Common myeloid progenitor, CD34-positive (primary cell): ENCODE results near the gene ERLEC1.
"Not testable (repeated sequence)": the region's sequence is repeated elsewhere in the genome, so short reads cannot be mapped to it uniquely, and the experiment has no call there.

Experiments
- CTCF ChIA-PET: fragments of 350-600 bp; sonication (Branson Sonifier 250); formaldehyde crosslinking; loops from one replicate; lab custom pipeline; 2021; ENCODE audit warnings: antibody characterized with exemption; lab: Charles Lee
- POLR2A ChIA-PET: fragments of 350-600 bp; sonication (Branson Sonifier 250); formaldehyde crosslinking; loops from one replicate; lab custom pipeline; 2021; ENCODE audit warnings: antibody characterized with exemption; lab: Charles Lee
- DNase-seq, 3 donors: peaks; one replicate each; pipeline versions ENCODE4 v3.0.0 to v3.0.0-alpha.2; 2013
- H3K27ac ChIP-seq, 2 experiments: 1 replicate in 1 of 2; 2 replicates in 1 of 2; pipeline ENCODE4 v1.7.0; 2013; ENCODE audit warnings: inconsistent platforms in 2 of 2, low read length in 2 of 2, mild to moderate bottlenecking in 2 of 2, low read depth in 1 of 2, moderate library complexity in 1 of 2; ENCODE audit not compliant: severe bottlenecking in 2 of 2, insufficient read depth in 1 of 2, poor library complexity in 1 of 2
- H3K27me3 ChIP-seq, 5 experiments: replicated peaks in 2 of 5; 1 replicate in 3 of 5; 2 replicates in 2 of 5; pipeline versions ENCODE4 v1.6.1 to v1.7.0; 2013; ENCODE audit warnings: low read length in 4 of 5, mild to moderate bottlenecking in 2 of 5, moderate library complexity in 2 of 5, inconsistent platforms in 1 of 5; ENCODE audit not compliant: insufficient read depth in 5 of 5, control insufficient read depth in 4 of 5
- H3K36me3 ChIP-seq, 4 experiments: 1 replicate in 2 of 4; 2 replicates in 2 of 4; pipeline versions ENCODE4 v1.6.1 to v1.7.0; 2013; ENCODE audit warnings: low read length in 3 of 4, control low read depth in 1 of 4, mild to moderate bottlenecking in 1 of 4; ENCODE audit not compliant: control insufficient read depth in 4 of 4, insufficient read depth in 4 of 4
- H3K4me1 ChIP-seq, 4 experiments: 1 replicate in 3 of 4; 2 replicates in 1 of 4; pipeline versions ENCODE4 v1.6.1 to v1.7.1; 2013; ENCODE audit warnings: low read length in 3 of 4, mild to moderate bottlenecking in 3 of 4, control low read depth in 1 of 4, inconsistent platforms in 1 of 4, moderate library complexity in 1 of 4; ENCODE audit not compliant: control insufficient read depth in 4 of 4, insufficient read depth in 4 of 4; ENCODE audit errors: control extremely low read depth in 1 of 4
- H3K4me3 ChIP-seq, 7 experiments: 1 replicate in 4 of 7; 2 replicates in 3 of 7; pipeline versions ENCODE4 v1.5.1 to v1.7.0; 2013; ENCODE audit warnings: mild to moderate bottlenecking in 7 of 7, low read length in 6 of 7, moderate library complexity in 6 of 7, inconsistent platforms in 2 of 7, low read depth in 2 of 7, control low read depth in 1 of 7; ENCODE audit not compliant: insufficient read depth in 4 of 7, control insufficient read depth in 1 of 7; ENCODE audit errors: extremely low read depth in 1 of 7
- H3K9me3 ChIP-seq, 5 experiments: 1 replicate in 4 of 5; 2 replicates in 1 of 5; pipeline versions ENCODE4 v1.6.1 to v1.7.1; 2013; ENCODE audit warnings: low read length in 4 of 5, mild to moderate bottlenecking in 2 of 5, inconsistent platforms in 1 of 5, low read depth in 1 of 5, moderate library complexity in 1 of 5; ENCODE audit not compliant: control insufficient read depth in 4 of 5, insufficient read depth in 2 of 5; ENCODE audit errors: control extremely low read depth in 1 of 5
- WGBS: methylation state at CpG from one replicate; pipeline ENCODE4 v1.1.5; 2013; ENCODE audit not compliant: insufficient coverage; 5-methylcytosine and 5-hydroxymethylcytosine counted together

ERLEC1 gene

GRCh38 chr2:53843595-53843994, 56.8 kb downstream of the ERLEC1 start:
- H3K9me3 ChIP-seq: no peaks in the 10 kb centered on the region
- POLR2A ChIA-PET: no interaction called here
- H3K36me3 ChIP-seq: peaks cover 0 to 3% (median 0%) of the 10 kb centered on the region in 4 experiments
- no peaks in the 10 kb centered on the region for H3K27me3 ChIP-seq
- CTCF ChIA-PET: no interaction called here
- WGBS: 100% methylated on average over 1 of the region's 2 CpGs
- no peak overlapping the region for H3K27ac ChIP-seq
- H3K4me1 ChIP-seq: no peaks in the 10 kb centered on the region
- H3K4me3 ChIP-seq: no peak overlapping the region
- DNase-seq: no peak

- DNase-seq: no peak
- Histone ChIP-seq H3K9me3 (no peaks in the 10 kb centered on the region), H3K27ac (no peak overlapping the region), H3K4me1 (no peaks in the 10 kb centered on the region), H3K4me3 (no peak overlapping the region), H3K27me3 (no peaks in the 10 kb centered on the region), H3K36me3 (peaks cover 0 to 7% (median 0%) of the 10 kb centered on the region in 4 experiments)
- ChIA-PET CTCF (interaction anchor here (1.0 kb wide), 1 partner anchor 8 kb away, joined by 3 read pairs; no protein-coding TSS in a partner anchor), POLR2A (no interaction called here)
- no CpG with 5 or more reads among the region's 2 CpGs for WGBS
These were observed 61.2 kb downstream of the ERLEC1 start for GRCh38 chr2:53848062-53848461.

- H3K9me3 ChIP-seq, H3K4me3 ChIP-seq, H3K4me1 ChIP-seq, H3K27ac ChIP-seq, CTCF ChIA-PET, H3K27me3 ChIP-seq, POLR2A ChIA-PET, DNase-seq: not testable (repeated sequence)
- WGBS: 94% methylated on average over 9 of the region's 9 CpGs
- peaks cover 0 to 26% (median 14%) of the 10 kb centered on the region in 4 experiments for H3K36me3 ChIP-seq
These were observed 64.4 kb downstream of the ERLEC1 start for GRCh38 chr2:53851052-53851757.

- 100% methylated on average over 3 of the region's 4 CpGs for WGBS
- peaks cover 0 to 29% (median 16%) of the 10 kb centered on the region in 4 experiments for H3K36me3 ChIP-seq
These were observed 65.7 kb downstream of the ERLEC1 start for GRCh38 chr2:53852532-53852931.

GRCh38 chr2:53854678-53855077, 67.8 kb downstream of the ERLEC1 start:
- POLR2A ChIA-PET: no interaction called here
- CTCF ChIA-PET: no interaction called here
- H3K27ac ChIP-seq: no peak overlapping the region
- no peaks in the 10 kb centered on the region for H3K27me3 ChIP-seq
- H3K9me3 ChIP-seq: no peaks in the 10 kb centered on the region
- H3K4me3 ChIP-seq: no peak overlapping the region
- DNase-seq: no peak
- H3K4me1 ChIP-seq: peaks cover 0 to 3% (median 0%) of the 10 kb centered on the region in 4 experiments
- WGBS: 100% methylated on average over 2 of the region's 2 CpGs
- H3K36me3 ChIP-seq: peaks cover 0 to 31% (median 18%) of the 10 kb centered on the region in 4 experiments

More at GRCh38 chr2:53852532-53852931, 65.7 kb downstream of the ERLEC1 start:
- CTCF ChIA-PET: interaction anchor here (0.6 kb wide), 1 partner anchor 185 kb away, joined by 3 read pairs; no protein-coding TSS in a partner anchor
- POLR2A ChIA-PET: no interaction called here
- H3K9me3 ChIP-seq: no peaks in the 10 kb centered on the region
- no peaks in the 10 kb centered on the region for H3K27me3 ChIP-seq
- no peak overlapping the region for H3K27ac ChIP-seq
- H3K4me3 ChIP-seq: no peak overlapping the region
- DNase-seq: no peak
- H3K4me1 ChIP-seq: peaks cover 0 to 3% (median 0%) of the 10 kb centered on the region in 4 experiments

GRCh38 chr2:53856272-53856671, 69.4 kb downstream of the ERLEC1 start:
- no peaks in the 10 kb centered on the region for H3K27me3 ChIP-seq
- ChIA-PET POLR2A (no interaction called here), CTCF (interaction anchor here (1.0 kb wide), 1 partner anchor 9 kb away, joined by 3 read pairs; no protein-coding TSS in a partner anchor)

More at GRCh38 chr2:53856272-53856671, 69.4 kb downstream of the ERLEC1 start:
- no peak for DNase-seq
- H3K9me3 ChIP-seq: no peaks in the 10 kb centered on the region
- no peak overlapping the region for H3K4me3 ChIP-seq
- no peak overlapping the region for H3K27ac ChIP-seq
- H3K36me3 ChIP-seq: peaks cover 2 to 37% (median 24%) of the 10 kb centered on the region in 4 experiments
- WGBS: 100% methylated on average over 2 of the region's 2 CpGs
- H3K4me1 ChIP-seq: peaks cover 0 to 3% (median 0%) of the 10 kb centered on the region in 4 experiments
